ENCODE data around the gene HFE.
A peak's percentile ranks its signal among the peaks of the same experiment; 100 is the strongest.

Gene HFE

GRCh38 chr6:26087284-26088115 is at the start of gene HFE:
TSS of gene HFE (plus strand) at chr6:26087429. CDS start at chr6:26087441, 12 bp downstream.
- DNase-seq (ENCODE audit: low read depth): peak; percentile 65

GRCh38 chr6:26041946-26042345 is 45.3 kb upstream of the HFE start:
- no peak for DNase-seq (ENCODE audit: low read depth)
- no peak overlapping the region for H3K4me3 ChIP-seq (ENCODE audit: control insufficient read depth, low read depth, low read length)
- TF ChIP-seq CTCF (conservative IDR thresholded peaks at IDR 0.05; ENCODE audit: control insufficient read depth, insufficient read depth, low read depth, low read length): no peak

More at GRCh38 chr6:26087284-26088115, at the start of gene HFE:
- peak within 1 kb of the TSS; percentile 84 for H3K4me3 ChIP-seq (ENCODE audit: control insufficient read depth, low read depth, low read length)
- no peak for TF ChIP-seq CTCF (conservative IDR thresholded peaks at IDR 0.05; ENCODE audit: control insufficient read depth, insufficient read depth, low read depth, low read length)

- peak overlapping the region; percentile 51 for H3K4me3 ChIP-seq (ENCODE audit: control insufficient read depth, low read depth, low read length)
- DNase-seq (ENCODE audit: low read depth): peak; percentile 99
- no peak for TF ChIP-seq CTCF (conservative IDR thresholded peaks at IDR 0.05; ENCODE audit: control insufficient read depth, insufficient read depth, low read depth, low read length)
Measured at GRCh38 chr6:26043384-26044139, 43.7 kb upstream of the HFE start.

- no peak for TF ChIP-seq CTCF (conservative IDR thresholded peaks at IDR 0.05; ENCODE audit: control insufficient read depth, insufficient read depth, low read depth, low read length)
- peak; percentile 65 for DNase-seq (ENCODE audit: low read depth)
- H3K4me3 ChIP-seq (ENCODE audit: control insufficient read depth, low read depth, low read length): peak overlapping the region; percentile 49
Measured at GRCh38 chr6:26044140-26045064, 42.8 kb upstream of the HFE start.

GRCh38 chr6:26045065-26045927 is 41.9 kb upstream of the HFE start:
- no peak for TF ChIP-seq CTCF (conservative IDR thresholded peaks at IDR 0.05; ENCODE audit: control insufficient read depth, insufficient read depth, low read depth, low read length)

More at GRCh38 chr6:26045065-26045927, 41.9 kb upstream of the HFE start:
- H3K4me3 ChIP-seq (ENCODE audit: control insufficient read depth, low read depth, low read length): peak overlapping the region; percentile 58
- peak; percentile 95 for DNase-seq (ENCODE audit: low read depth)
